NB4 (cell line): ENCODE results near the gene ATP13A2.

Experiments used
- DNase-seq: peaks from one replicate; pipeline ENCODE4 v3.0.0; 2010; ENCODE audit warnings: low read depth
- H3K4me3 ChIP-seq: one replicate; pipeline ENCODE4 v1.5.1; 2011; ENCODE audit warnings: mild to moderate bottlenecking, low read depth, low read length, moderate library complexity
- CTCF ChIP-seq: IDR thresholded peaks from one replicate; pipeline ENCODE4 v1.5.1; 2012; ENCODE audit warnings: low read depth, low read length
- MYC ChIP-seq: IDR thresholded peaks from 2 replicates; pipeline ENCODE4 v1.6.1; 2011; ENCODE audit warnings: low read depth, low read length
- POLR2A ChIP-seq: IDR thresholded peaks from 2 replicates; pipeline ENCODE4 v1.6.1; 2011; ENCODE audit warnings: mild to moderate bottlenecking; ENCODE audit not compliant: insufficient read length; ENCODE audit errors: extremely low read depth
- TF ChIP-seq, protein P1 (sequence below): IDR thresholded peaks from 2 replicates; pipeline ENCODE4 v1.6.1; 2011; ENCODE audit warnings: low read depth, low read length

Gene ATP13A2

GRCh38 chr1:16998589-16998988 lies 13.1 kb downstream of the ATP13A2 start:
- no peak overlapping the region for H3K4me3 ChIP-seq
- no peak for DNase-seq
- TF ChIP-seq POLR2A, result no peak
- TF ChIP-seq, protein P1, sequence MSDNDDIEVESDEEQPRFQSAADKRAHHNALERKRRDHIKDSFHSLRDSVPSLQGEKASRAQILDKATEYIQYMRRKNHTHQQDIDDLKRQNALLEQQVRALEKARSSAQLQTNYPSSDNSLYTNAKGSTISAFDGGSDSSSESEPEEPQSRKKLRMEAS, result no peak
- TF ChIP-seq MYC, result no peak
- TF ChIP-seq CTCF, result no peak

- DNase-seq, result no peak
- no peak overlapping the region for H3K4me3 ChIP-seq
- TF ChIP-seq CTCF, result no peak
- TF ChIP-seq, protein P1, result no peak
- no peak for TF ChIP-seq MYC
- no peak for TF ChIP-seq POLR2A
Measured at GRCh38 chr1:16996845-16997244, 14.9 kb downstream of the ATP13A2 start.

GRCh38 chr1:16993521-16994038 lies 18.1 kb downstream of the ATP13A2 start:
- no peak for DNase-seq
- no peak overlapping the region for H3K4me3 ChIP-seq
- no peak for TF ChIP-seq CTCF
- TF ChIP-seq POLR2A, result no peak
- TF ChIP-seq, protein P1, result no peak
- no peak for TF ChIP-seq MYC

- DNase-seq, result no peak
- no peak overlapping the region for H3K4me3 ChIP-seq
- TF ChIP-seq CTCF (no peak), POLR2A (no peak), MYC (no peak)
- TF ChIP-seq, protein P1, result no peak
Measured at GRCh38 chr1:16992675-16993074, 19.1 kb downstream of the ATP13A2 start.

DNA sequence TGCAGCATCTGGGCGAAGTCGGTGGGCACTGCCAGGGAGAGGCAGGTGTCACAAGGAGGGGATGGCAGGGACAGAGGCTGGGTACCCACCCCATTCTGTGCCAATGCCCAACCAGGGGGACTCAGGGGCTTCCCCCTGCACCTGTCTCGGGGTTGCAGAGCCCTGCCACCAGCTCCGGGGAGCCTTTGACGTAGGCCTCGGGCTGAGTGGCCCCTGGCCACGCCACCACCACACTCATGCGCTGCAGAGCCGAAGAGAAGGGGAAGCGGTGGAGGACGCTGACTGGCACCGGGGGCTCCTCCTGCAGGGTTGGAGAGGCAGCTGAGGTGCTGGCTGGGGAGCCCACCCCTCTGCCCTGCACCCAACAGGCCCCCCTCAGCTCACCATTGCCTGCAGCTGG lies 19.6 kb downstream of the ATP13A2 start:
- no peak for DNase-seq
- TF ChIP-seq CTCF (no peak), MYC (no peak), POLR2A (no peak)
- TF ChIP-seq, protein P1, result no peak
- no peak overlapping the region for H3K4me3 ChIP-seq
